Epithelial cell of esophagus (primary cell): ENCODE measurements around the gene RPIA.

Source experiments
- DNase-seq: peaks from one replicate; pipeline ENCODE4 v3.0.0; 2010; ENCODE audit warnings: low read depth
- H3K4me3 ChIP-seq: 2 replicates; pipeline ENCODE4 v1.5.1; 2011; ENCODE audit warnings: mild to moderate bottlenecking, low read length, control low read depth
- CTCF ChIP-seq: IDR thresholded peaks from 2 replicates; pipeline ENCODE4 v1.5.1; 2011; ENCODE audit warnings: low read depth, mild to moderate bottlenecking, low read length, control low read depth, inconsistent platforms; ENCODE audit not compliant: insufficient read depth; ENCODE audit errors: missing control alignments

RPIA gene

GRCh38 chr2:88684519-88684918, 7.0 kb upstream of the RPIA start:
- H3K4me3 ChIP-seq = no peak overlapping the region
- DNase-seq = no peak
- no peak for TF ChIP-seq CTCF

GRCh38 chr2:88686320-88686719, 5.2 kb upstream of the RPIA start:
- no peak overlapping the region for H3K4me3 ChIP-seq
- TF ChIP-seq CTCF = no peak
- DNase-seq = no peak

- DNase-seq = no peak
- no peak overlapping the region for H3K4me3 ChIP-seq
- no peak for TF ChIP-seq CTCF
These were observed 4.1 kb upstream of the RPIA start for GRCh38 chr2:88687384-88687783.

- peak; percentile 91 for DNase-seq
- H3K4me3 ChIP-seq = peak overlapping the region; percentile 70
- peak; percentile 51 for TF ChIP-seq CTCF
These were observed 708 bp upstream of the RPIA start for GRCh38 chr2:88690591-88691338.

GRCh38 chr2:88692187-88692586, 714 bp downstream of the RPIA start:
- H3K4me3 ChIP-seq = peak overlapping the region; percentile 70
- TF ChIP-seq CTCF = no peak
- DNase-seq = peak; percentile 15

GRCh38 chr2:88693911-88694414, 2.5 kb downstream of the RPIA start:
- DNase-seq = no peak
- no peak for TF ChIP-seq CTCF
- no peak overlapping the region for H3K4me3 ChIP-seq

- TF ChIP-seq CTCF = no peak
- H3K4me3 ChIP-seq = no peak overlapping the region
- DNase-seq = no peak
These were observed 5.1 kb downstream of the RPIA start for GRCh38 chr2:88696611-88697010.
